GM19035 (cell line): ENCODE measurements around the gene FHIT.

ENCODE experiments used
- ATAC-seq: cut with Tn5 transposase; IDR thresholded peaks from one replicate; pipeline ENCODE4 v1.9.1; 2021; ENCODE audit not compliant: unreplicated experiment

Gene FHIT

DNA sequence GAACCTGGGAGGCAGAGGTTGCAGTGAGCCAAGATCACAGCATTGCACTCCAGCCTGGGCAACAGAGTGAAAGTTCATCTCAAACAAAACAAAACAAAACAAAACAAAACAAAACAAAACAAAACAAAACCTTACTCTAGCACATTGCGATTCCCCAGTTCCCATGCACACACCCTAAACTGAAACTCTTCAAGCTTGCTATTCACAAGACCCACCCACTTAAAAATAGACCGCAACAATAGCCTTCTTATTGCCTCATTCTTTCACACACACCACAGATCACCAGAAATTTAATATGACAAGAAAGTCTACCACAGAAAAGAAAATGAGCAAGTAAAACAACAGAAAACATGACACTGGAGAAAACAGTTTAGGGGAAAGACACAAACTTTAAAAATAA, 598.4 kb downstream of the FHIT start:
- ATAC-seq = no peak

DNA sequence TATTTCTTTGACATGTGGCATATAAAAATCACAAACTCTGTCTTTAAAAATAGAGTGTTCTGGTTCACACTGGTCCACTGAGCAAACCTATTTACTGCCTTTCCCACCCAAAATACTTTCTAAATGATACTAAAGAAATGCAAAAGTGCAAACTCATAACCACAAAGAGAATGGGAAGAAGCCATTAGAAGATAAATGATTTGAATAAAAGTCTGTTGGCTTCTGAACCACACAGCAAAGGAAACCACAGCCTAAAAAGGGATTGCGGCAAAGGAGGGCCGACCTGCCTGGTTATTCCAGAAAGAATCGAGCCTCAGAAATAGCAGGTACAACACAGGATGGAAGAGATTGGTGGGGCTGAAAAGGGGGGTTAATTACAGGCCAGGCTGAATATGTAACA, 599.5 kb downstream of the FHIT start:
- ATAC-seq = no peak

DNA sequence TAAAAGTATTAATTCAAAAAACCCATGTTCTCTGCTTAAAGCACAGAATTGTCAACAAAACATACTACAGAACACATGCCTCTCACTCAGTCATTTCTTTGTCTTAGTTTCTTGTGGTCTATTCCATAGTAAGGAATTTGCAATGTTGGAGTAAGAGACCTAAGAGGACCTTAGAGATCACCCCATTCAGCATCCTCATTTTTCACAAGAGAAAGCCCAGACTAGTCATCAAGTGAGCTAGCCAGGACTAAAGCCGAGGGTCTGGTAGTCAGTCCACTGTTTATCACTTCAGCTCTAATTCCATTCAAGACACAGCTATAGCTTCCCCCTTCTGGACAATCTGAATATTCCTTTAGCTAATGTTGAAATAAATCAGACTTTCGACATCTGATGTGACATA, 601.1 kb downstream of the FHIT start:
- ATAC-seq = no peak

DNA sequence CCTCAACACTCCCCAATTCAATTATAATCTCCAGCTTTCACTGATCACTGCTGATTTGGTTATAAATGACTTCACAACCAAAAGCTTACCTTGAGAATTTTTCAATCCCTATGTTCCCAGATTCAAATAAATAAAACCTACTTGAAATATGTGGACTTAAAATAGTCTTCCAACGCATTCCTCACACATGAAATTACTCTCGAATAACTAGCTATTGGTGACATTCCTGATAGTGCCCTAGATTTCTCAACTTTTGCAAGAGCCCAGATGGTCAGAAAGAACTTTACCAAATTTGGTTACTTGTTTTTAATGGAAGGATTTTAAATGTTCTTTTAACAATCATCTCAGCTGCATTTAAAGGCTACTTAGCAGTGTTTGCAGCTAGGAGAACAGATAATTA, 605.5 kb downstream of the FHIT start:
- ATAC-seq = no peak

DNA sequence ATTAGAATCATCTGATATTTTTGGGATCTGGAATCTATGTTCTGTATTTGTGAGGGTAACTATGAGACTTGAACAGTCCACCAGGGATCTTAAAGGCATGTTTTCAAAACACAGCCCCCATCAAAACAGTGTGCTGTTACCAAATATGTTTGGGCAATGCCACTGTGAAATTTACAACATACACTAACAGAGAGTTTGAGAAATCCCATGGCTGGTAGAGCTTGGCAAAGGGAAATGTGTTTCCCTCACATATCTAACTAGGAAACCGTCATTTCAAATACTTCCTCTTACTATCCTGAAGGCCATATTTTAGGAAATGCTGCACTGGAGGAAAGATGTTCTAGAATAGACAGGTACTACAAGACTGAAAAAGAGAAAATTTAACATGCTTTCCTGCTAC, 607.4 kb downstream of the FHIT start:
- ATAC-seq = no peak

DNA sequence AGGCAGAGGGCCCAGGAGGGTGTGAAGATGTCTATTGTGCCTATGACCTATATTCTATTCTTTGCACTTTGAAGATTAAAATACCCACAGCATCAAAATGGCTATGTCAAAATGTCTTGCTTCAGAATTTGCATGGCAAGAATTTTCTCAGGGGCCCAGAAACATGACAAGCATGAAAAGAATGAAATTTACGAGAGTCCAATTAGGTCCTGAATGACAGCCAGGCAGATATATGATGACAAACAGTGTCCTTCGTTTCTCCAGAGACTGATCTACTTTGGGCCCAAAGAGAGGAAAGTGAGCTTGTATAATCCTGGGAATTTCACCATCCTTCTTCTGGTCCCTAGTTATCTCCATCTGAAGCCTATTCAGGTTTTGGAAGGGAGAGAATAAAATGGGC, 609.9 kb downstream of the FHIT start:
- ATAC-seq = no peak

DNA sequence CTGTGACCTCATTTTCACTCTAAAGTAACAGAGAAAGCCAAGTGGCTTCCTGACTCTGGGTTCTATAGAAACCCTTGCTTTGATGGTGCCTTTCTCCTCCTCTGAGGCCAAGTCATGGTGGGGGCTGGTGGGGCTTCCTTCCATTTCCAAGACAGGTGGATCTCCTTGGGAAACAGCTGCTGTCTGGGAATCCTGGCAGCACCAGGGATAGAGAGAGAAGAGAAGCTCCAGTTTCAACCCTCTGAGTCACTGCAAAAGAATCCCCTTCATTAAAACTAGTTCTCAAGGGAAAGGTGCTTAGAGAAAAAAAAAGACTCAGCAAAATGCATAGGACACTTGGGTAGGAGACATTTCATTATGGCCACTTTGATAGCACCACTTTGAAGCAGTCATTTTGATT, 614.4 kb downstream of the FHIT start:
- no peak for ATAC-seq

DNA sequence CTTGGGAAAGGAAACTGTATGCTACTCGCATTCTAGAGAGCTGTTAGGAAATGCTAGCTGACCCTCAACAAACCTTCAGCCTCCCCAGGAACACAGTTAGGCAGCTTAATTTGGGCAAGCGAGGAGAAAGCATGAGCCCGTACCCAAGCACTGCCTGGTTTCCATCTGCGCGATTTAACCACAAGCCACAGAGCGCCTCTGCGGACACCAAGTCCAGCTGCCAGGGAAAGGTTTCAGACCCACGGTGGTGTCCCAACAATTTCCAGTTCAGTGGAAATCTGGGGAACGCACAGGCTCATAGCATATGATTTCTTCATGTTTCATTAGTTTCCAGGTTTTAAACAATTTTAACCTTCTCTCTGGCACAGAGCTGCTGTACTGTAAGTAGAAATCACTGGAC, 617.6 kb downstream of the FHIT start:
- ATAC-seq = no peak

DNA sequence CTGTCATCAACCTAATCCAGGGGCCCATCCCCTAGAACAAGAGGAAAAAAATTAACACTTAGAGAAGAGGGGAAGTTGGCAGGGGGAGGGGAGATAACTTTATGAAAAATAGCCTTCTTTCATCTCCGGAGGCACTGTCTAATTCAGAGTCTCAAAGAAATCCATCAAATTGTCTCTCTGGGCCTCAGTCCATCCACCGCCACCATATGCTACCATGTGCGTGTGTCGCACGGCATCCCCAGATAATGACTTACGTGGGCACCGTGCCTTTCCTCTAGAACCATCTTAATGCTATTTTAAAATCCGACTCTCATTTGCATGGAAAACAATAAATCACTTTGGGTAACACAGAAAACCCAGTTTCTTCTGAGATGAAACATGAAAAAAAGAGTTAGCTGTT, 619.7 kb downstream of the FHIT start:
- no peak for ATAC-seq

DNA sequence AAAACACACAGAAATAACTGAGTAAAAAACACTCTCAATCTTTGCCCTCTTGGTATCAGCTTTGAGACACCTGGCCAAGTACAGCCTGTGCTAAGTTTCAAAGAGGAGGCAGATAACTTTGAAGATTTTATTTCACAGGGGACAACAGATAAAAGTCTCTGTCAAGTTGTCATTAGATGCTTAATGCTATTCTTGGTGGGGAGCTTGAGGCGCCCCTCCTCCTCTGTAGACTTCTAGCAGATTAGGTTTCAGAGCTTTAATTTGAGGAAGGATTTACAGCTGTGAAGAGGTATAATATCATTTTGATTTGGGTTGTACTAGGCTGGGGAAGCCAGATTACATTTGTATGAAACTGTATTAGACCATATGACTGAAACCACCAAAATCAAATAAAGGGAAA, 620.3 kb downstream of the FHIT start:
- no peak for ATAC-seq

DNA sequence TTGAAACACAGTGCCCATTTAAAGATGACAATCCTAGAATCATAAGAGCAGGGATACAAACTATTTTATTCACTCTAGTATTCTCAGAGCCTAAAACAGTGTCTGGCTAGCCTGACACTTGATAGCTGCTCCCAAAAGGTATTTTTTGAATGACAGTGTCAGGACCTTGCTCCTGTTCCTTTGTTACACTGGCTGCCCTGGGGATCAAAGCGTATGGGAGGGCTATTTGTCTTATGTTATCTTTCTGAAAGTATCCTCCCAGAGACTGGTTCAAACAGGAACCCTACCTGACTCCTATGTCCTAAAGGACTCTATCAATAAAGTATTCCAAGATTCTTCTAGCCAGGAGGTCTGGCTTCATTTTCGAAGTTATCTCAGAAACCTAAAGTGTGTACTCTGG, 621.4 kb downstream of the FHIT start:
- no peak for ATAC-seq

DNA sequence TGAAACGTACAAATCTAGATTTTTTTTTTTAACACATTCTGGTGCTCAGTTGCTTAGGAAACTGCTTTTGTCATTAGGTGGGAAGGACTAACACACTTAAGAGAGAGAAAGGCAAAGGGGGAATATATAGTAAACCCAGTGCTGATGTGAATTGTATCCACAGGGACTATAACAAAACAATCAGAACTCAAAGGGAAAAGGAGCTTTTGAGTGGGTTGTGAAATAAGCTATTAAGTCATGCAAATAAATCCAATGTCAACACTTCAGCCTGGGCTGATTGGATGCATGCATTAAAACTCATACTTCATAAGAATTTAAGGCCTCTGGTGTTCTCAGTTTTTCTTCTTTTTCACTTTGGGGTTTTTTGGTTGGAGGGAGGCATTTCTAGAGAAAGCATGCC, 628.9 kb downstream of the FHIT start:
- no peak for ATAC-seq

DNA sequence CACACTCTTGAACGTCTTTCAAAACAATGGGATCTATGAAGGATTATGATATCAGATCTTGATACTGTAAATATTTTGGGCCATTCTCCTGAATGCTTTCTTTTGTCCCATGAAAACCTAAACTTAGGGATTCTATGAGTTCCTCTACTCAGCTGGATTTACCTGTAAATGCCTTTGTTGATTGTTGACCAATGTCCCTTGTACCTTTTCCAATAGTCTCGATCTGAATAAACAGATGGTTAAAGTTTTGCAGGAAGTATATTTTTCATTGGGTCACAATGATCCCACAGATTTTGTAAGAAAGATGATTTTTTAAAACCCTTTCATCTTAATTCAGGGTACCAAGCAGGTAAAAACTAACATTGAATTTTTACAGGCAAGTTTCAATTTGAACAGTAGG, 634.1 kb downstream of the FHIT start:
- ATAC-seq = no peak

DNA sequence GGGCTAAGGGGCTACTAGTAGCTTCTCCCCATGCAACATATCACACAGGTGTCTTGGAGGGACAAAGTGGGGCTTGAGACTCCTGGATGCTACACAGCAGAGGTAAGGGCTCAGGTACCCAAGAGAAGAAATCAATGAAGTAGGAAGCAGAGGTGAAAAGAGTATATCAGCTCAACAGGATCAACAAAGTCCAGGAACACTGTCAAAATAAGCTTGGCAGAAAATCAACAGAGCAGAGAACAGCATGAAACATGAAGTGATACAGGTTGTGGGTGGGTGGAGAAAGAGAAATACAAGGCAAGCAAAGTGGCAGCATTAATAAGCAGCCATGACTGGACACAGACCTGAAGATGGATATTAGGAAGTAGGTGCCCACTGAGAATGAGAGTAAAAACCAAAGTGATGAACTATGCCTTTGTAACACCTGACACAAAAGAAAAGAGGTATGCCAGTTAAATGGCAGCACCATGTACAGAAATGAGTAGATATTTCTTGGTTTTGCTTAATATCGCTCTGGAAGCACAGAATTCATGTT, 637.4 kb downstream of the FHIT start:
- ATAC-seq = no peak

DNA sequence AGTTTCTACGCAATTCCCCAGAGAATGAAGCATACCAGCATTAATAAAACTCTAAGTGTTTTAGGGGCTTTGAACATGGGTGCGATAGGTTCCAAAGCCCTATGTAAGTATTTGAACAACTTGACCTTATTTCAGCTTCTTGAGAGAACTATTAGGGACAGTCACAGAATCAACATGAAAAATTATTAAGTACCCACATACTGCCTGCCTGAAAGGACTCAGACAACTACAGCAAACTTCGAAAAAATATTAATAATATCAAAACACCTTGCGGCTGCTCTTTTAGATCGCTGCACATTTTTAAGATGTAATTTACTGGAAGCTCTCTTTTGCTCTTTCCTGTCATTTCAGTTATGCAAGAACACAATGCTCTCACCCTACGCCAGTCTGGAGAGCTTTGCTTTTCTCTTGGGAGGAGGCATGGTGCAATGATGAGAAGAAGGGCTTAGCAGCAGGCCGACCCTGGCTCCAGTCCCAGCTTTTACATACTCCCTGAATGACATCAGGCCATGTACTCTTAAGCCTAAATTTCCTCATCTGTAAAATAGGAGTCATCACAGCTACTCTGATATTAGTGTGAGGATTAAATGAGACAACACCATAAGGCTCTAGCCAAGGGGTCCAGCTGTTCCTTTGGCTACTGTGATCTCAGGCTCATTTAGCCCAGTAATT, 640.7 kb downstream of the FHIT start:
- no peak for ATAC-seq

DNA sequence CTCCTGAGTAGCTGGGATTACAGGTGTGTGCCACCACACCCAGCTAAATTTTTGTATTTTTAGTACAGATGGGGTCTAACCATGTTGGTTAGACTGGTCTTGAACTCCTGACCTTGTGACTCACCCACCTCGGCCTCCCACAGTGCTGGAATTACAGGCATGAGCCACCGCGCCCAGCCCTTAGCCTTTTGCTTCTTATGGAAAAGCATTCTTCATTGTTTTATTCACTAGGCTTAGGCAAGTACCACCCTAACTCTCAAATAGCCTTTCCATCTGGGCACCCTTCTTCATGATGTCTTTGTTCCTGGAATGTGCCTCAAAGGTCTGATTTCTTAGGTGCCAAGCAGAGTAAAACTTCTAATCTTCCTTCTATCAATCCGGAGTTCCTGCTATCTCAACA, 641.8 kb downstream of the FHIT start:
- no peak for ATAC-seq

DNA sequence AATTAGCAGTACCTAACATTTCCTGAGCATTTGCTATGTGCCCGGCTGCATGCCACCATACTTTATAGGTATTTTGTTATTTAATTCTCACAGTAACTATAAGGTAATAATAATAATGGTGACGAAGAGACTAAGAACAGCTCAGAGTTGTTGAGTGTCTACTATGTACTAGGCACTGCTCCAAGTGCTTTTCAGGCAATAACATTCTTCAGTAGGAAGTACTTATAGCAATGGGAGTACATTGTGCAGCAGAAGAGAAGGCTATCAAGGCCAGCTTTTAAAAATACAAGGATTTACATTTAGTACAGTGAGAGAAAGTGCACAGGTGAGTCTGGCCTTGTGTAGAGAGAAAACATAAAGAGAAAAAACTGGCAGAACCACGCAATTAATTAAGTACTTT, 647.4 kb downstream of the FHIT start:
- no peak for ATAC-seq

DNA sequence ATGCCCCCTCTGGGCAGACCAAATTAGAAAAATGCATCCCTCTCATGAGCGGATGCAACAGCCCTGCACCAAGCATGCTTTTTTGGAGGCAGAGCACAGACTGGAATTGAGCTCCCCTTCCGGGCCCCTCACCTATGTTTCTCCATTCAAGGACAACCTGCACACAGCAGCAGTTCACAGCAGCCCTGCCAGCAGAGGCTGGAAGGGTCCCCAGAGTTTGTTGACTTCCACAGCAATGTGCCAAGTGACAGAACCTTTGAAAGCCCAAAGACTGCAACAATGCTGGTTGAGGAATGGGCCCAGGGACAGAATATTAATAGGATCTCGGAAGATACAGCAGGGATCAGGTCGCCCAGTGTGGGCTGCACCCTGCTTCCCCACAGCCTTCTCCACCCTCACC, 650.4 kb downstream of the FHIT start:
- ATAC-seq = no peak

DNA sequence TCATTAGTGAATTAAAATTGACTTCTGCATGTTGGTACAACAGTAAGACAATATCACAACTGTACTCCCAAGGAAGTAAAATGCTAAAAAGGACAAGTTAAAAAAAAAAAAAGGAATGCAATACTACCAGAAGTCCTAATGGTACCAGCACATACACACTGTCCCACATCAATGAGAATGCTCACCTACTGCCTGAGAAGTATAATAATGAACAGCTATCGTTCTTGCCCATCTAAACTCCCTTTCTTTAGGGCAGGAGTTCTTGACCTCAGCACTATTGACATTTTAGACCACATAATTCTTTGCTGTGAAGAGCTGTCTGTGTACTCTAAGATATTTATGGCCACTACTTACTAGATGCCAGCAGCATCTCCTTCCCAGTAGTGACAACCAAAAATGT, 651.7 kb downstream of the FHIT start:
- no peak for ATAC-seq

DNA sequence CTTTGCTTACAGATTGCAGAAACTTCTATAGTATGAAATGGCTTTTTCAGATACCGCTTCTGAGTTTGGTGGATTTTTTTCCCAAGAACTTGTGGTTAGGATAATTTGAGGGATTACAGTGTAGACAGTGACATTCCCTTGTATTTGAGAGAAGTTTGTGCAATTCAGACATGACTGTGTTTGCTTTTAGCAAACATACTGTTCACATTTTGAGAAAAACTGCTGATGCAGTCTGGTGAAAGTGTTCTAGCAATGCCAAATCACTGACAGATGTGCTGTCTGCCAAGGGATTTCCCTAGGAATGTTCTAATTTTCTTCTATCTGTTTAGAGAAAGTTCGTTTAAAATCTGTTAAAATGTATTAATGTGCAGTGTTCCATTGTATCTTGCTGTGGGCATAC, 652.6 kb downstream of the FHIT start:
- no peak for ATAC-seq

DNA sequence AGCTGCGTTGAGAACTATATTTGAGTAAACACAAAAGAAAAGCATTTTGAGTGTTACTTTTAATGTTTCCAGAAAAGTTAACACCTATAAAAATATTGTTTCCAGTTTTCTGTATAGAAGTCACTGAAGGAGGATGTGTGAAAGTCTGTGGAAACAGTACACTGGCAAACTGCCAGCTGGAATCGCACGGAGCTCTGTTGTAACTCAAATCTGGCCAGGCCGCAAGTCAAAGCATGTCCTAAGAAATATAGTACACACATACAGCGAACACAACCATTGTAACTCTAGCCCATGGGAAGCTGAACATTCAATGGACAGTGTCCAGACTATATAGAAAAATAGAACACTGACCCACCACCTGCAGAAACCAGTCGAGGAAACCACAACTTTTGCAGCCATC, 657.2 kb downstream of the FHIT start:
- ATAC-seq = no peak

DNA sequence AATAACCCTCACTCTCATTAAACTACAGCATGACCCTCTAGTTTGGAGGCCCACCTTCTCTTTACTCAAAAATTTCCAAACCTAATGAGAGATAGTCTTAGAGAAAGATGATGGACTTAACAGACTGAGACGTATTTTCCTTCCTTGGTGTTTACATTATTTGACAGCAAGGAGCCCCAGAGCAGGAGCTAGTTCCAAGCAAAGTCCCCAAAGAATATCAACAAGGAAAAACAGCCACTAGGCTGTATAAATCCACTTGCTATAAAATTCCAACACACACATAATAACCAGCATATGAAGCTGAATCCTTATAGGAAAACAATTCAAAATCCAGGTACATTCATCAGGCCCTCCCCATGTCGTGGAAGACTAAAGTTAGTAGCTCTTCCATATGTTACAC, 660.0 kb downstream of the FHIT start:
- no peak for ATAC-seq

DNA sequence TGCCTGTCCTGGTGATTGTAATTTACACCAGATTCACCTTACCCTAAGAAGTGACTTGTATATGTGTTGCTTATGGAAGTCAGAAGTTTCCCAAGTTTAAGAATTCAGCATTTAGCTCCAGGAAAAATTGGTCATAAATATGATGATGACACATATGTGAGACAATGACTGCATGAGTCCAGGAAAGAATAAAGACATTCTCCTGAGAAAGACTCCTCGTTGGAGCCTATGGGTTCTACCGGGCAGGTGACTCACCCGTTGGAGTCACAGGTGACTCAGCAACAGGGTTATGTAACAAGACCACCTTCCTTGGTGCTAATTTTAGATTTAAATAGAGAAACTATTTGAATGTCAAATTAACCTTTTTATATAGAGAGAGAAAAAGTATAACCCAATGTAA, 662.4 kb downstream of the FHIT start:
- ATAC-seq = no peak
